ENCODE results near the gene C3orf22. TPM values are rescaled to one million over a fixed set of nuclear protein-coding genes. Genes with fewer than 3 reads are reported as not detected.
A peak's percentile ranks its signal among the peaks of the same experiment; 100 is the strongest.
"Not testable (repeated sequence)": the region's sequence is repeated elsewhere in the genome, so short reads cannot be mapped to it uniquely, and the experiment has no call there.

C3orf22 gene
- not detected for total RNA-seq

- DNase-seq (ENCODE audit: low spot score) (peak; percentile 38), ATAC-seq (no peak)
Observed at GRCh38 chr3:126558336-126559071, at the start of gene C3orf22. C3orf22 (minus strand) TSS chr3:126558932; CDS start chr3:126553390, 5,542 bp downstream.

- no peak for ATAC-seq
- DNase-seq (ENCODE audit: low spot score) = no peak
Observed at GRCh38 chr3:126607214-126607908, 48.6 kb upstream of the C3orf22 start.

- ATAC-seq (no peak), DNase-seq (ENCODE audit: low spot score) (no peak)
Observed at GRCh38 chr3:126606001-126606400, 47.3 kb upstream of the C3orf22 start.

GRCh38 chr3:126604691-126605090 is 46.0 kb upstream of the C3orf22 start:
- ATAC-seq = no peak
- no peak for DNase-seq (ENCODE audit: low spot score)

DNA sequence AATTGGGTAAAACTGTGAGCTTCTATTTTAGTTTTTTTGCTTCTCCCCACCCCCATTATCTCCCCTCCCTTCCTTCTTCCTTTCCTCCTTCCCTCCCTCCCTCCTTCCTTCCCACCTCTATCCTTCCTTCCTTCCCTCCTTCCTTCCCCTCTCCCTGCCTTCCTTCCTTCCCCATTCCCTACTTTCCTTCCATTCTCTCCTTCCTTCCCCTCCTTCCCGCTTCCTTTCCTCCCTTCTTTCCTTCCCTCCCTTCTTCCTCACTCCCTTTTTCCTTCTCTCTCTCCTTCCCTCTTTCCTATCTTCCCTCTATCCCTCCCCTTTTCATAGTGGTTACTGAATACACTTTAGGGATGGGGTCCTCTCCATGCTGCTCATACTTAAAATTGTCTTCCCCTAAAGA is 40.4 kb upstream of the C3orf22 start:
- DNase-seq (ENCODE audit: low spot score) = no peak
- ATAC-seq = no peak

- DNase-seq (ENCODE audit: low spot score); ATAC-seq: not testable (repeated sequence)
Observed at GRCh38 chr3:126595479-126595878, 36.7 kb upstream of the C3orf22 start.

- ATAC-seq; DNase-seq (ENCODE audit: low spot score): not testable (repeated sequence)
Observed at GRCh38 chr3:126591515-126591914, 32.8 kb upstream of the C3orf22 start.

DNA sequence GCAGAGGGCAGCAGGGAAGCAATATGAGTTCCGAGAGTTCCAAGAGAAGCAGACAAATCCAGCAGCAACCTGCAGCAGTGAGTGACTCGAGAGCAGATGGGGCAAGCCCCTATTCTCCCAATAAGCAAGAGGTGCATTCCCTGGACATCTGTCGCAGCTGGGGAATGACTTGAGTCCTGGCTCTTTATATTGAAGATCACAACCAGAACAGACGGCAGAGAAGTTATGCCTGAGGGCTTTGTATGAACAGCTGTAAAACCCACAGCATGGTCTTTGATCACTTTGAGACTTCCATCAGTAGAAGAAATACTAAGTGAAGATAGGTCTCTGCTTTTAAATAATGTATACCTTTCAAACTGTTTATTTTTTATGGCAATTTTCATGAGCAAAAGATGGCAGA is 23.6 kb upstream of the C3orf22 start:
- ATAC-seq (no peak), DNase-seq (ENCODE audit: low spot score) (no peak)

GRCh38 chr3:126581569-126581968 is 22.8 kb upstream of the C3orf22 start:
- ATAC-seq = no peak
- no peak for DNase-seq (ENCODE audit: low spot score)

- DNase-seq (ENCODE audit: low spot score) (no peak), ATAC-seq (no peak)
Observed at GRCh38 chr3:126580746-126581145, 22.0 kb upstream of the C3orf22 start.

DNA sequence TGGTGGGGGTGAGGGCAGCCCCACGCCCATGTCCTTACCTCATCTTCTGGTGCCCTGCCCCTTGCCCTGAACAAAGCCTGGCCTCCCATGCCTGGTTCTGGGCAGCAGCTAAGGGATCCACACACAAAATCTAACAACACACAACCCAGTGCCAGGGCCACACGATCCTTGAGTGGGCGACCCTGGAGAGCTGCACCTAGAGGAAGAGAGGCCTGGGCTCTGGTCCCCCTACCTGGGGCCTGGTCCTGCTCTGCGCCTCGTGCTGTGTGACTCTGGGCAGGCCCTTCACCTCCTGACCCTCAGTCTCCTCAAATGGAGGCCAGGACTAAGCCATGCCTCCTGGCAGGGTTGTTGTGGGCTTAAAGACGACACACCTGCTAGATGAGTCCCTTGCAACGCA is 20.0 kb upstream of the C3orf22 start:
- ATAC-seq (no peak), DNase-seq (ENCODE audit: low spot score) (no peak)

- DNase-seq (ENCODE audit: low spot score) = no peak
Observed at GRCh38 chr3:126577261-126577660, 18.5 kb upstream of the C3orf22 start.

DNA sequence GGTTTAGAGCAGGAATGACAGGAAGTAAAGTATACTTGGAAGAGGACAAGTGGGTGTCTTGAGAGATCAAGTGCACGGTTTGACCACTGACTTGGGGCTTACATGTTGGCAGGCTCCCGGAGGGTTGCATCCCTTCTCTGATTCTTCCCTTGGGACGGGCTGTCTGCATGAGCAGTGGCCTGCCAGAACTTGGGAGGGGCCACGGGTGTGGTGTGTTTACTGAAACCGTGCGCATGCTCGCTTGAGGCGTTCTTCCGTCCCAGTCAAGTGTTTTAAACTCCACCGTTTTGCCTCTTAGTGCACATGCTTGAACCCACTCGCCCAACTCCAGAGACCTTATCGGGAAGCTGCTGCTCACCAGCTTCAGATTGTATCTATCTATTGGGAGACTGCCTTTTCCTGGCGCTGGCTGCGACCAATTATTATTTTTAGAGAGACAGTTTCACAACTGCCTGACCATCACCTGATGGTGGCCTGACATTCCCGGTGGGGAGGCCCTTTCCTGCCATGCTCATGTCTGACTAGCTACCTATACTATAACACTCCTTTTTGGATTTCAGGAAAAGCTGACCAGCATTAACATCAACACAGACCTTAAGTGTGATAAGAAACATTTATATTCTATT is 14.9 kb upstream of the C3orf22 start:
- ATAC-seq (no peak), DNase-seq (ENCODE audit: low spot score) (no peak)

More at GRCh38 chr3:126577261-126577660, 18.5 kb upstream of the C3orf22 start:
- ATAC-seq = no peak

GRCh38 chr3:126571078-126571477 is 12.3 kb upstream of the C3orf22 start:
- no peak for ATAC-seq
- DNase-seq (ENCODE audit: low spot score) = no peak

DNA sequence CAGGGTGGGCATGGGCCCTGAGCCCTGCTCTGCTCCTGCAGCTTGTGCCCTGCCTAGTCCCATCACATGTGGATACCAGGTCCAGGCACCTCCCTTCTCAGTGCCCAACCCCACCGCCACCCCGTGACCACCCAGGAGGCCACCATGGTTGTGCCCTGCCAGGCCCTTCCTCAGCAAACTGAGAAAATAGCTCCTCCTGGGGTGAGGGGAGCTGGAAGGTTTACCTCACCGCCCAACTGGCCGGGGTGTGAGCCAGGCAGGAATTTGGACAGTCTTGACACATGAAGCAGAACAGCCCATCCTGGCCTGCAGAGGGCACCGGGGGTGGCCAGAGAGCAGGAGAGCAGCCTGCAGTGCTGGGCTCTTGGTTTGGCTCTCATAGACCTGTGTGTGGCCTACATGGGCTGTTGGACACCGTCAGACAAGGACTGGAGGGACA is 11.4 kb upstream of the C3orf22 start:
- no peak for DNase-seq (ENCODE audit: low spot score)

GRCh38 chr3:126569390-126569975 is 10.8 kb upstream of the C3orf22 start:
- DNase-seq (ENCODE audit: low spot score) (no peak), ATAC-seq (no peak)

More for the DNA sequence above, 11.4 kb upstream of the C3orf22 start:
- peak; percentile 46 for ATAC-seq

- no peak for DNase-seq (ENCODE audit: low spot score)
- no peak for ATAC-seq
Observed at GRCh38 chr3:126568776-126569342, 10.1 kb upstream of the C3orf22 start.

DNA sequence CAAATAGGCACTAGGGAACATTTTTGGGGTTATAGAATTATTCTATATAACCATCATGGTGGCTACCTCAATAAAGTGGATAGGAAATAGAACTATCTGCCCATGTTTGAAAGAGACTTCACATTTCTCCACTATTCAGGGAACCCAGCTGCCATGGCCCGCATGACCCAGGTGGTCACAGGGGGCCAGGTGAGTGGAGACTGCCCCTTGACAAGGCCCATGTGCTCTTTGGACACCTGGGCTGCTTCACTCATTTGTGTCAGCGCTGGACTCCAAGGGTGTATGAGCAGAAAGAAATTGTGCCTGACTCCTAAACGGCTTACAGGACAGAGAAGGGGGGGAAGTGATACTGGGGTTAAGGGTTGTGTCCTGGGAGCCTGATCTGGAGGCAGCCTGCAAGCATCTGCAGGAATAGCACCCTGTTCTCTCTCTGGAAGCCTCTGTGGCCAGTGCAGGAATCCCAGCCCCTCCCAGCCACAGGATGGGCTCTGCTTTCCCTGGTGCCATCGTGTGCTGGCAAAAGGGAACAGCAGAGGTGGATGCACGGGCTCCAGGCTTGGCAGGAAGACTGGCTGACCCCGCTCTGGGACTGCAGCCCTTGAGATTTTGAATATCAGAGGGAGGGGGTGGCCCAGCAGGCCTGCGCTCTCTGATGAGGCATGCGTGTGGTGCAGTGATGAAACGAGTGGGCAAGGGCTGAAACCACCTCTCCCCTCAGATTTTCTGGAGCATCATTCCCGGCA is 9.1 kb upstream of the C3orf22 start:
- ATAC-seq = peak; percentile 96
- DNase-seq (ENCODE audit: low spot score) = peak; percentile 51

DNA sequence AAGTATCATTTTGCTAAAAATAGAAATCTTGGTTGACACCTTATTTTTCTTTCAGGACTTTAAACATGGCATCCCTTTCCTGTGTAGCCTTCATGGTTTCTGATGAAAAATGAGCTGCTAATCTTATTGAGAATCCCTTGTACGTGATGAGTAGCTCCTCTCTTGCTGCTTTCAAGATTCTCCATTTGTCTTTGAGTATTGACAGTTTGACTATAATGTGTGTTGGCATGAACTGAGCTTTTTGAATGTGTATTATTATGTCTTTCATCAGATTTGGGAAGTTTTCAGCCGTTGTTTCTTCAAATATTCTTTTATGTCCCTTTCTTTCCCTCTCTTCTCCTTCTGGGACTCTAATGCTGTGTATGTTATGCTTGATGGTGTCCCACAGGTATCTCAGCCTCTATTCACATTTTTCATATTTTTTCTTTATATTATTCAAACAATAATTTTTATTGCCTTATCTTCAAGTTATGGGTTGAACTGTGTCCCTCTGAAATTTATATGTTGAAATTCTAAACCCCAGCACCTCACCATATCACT is 4.1 kb upstream of the C3orf22 start:
- no peak for ATAC-seq
- no peak for DNase-seq (ENCODE audit: low spot score)

DNA sequence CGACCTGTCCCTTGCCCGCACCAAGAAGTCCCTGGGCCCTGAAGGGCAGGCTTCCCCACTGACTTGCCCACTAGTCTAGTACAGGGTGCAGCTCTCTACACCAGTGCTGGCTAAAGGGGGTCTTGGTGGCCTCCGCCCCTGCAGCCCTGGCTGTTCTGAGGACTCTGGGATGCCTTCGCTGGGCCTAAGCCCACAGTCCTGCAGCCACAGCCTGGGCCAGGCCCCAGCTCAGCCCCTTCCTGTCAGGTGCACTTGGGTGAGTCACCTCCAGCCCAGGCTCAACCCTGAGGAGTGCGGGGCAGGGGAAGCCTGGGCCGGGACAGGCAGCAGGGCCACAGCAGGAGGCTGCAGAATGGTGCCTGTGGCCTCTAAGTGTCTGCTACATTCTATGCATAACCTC is 971 bp downstream of the C3orf22 start:
- ATAC-seq = no peak
- DNase-seq (ENCODE audit: low spot score) = no peak

Measured in left lobe of liver (tissue), 2 donors.